Mesenchymal stem cell (in vitro differentiated cells and primary cell): Measurements from ENCODE around the gene RP2.
A peak's percentile ranks its signal among the peaks of the same experiment; 100 is the strongest.

Experiments used
- DNase-seq: peaks from one replicate; pipeline ENCODE4 v3.0.0-alpha.2; 2013
- H2AFZ ChIP-seq: one replicate; pipeline ENCODE4 v1.6.1; 2013; ENCODE audit warnings: low read depth, mild to moderate bottlenecking, control low read depth, inconsistent platforms, low read length, moderate library complexity
- H2AK5ac ChIP-seq: 2 replicates; pipeline ENCODE4 v1.6.1; 2013; ENCODE audit warnings: low read length, moderate library complexity, mild to moderate bottlenecking, inconsistent platforms; ENCODE audit not compliant: severe bottlenecking
- H2BK120ac ChIP-seq: one replicate; pipeline ENCODE4 v1.6.1; 2013; ENCODE audit warnings: low read depth, mild to moderate bottlenecking, inconsistent platforms, low read length, moderate library complexity
- H2BK12ac ChIP-seq, 2 experiments: one replicate each; pipeline ENCODE4 v1.6.1; 2013; ENCODE audit warnings: inconsistent platforms in 2 of 2, low read length in 2 of 2, mild to moderate bottlenecking in 2 of 2, moderate library complexity in 2 of 2, control low read depth in 1 of 2
- H2BK15ac ChIP-seq: one replicate; pipeline ENCODE4 v1.6.1; 2013; ENCODE audit warnings: mild to moderate bottlenecking, low read depth, inconsistent platforms; ENCODE audit not compliant: poor library complexity, severe bottlenecking
- H2BK5ac ChIP-seq: 2 replicates; pipeline ENCODE4 v1.6.1; 2013; ENCODE audit warnings: low read depth, mild to moderate bottlenecking, low read length, control low read depth, inconsistent platforms; ENCODE audit not compliant: poor library complexity, severe bottlenecking
- H3K14ac ChIP-seq, 2 experiments: one replicate each; pipeline ENCODE4 v1.6.1; 2013; ENCODE audit warnings: inconsistent platforms in 2 of 2, low read length in 2 of 2, control low read depth in 1 of 2, mild to moderate bottlenecking in 1 of 2, moderate library complexity in 1 of 2
- H3K18ac ChIP-seq, 2 experiments: one replicate each; pipeline ENCODE4 v1.6.1; 2013; ENCODE audit warnings: inconsistent platforms in 2 of 2, low read length in 2 of 2, control low read depth in 1 of 2, low read depth in 1 of 2, mild to moderate bottlenecking in 1 of 2
- H3K23ac ChIP-seq, 2 experiments: one replicate each; pipeline ENCODE4 v1.6.1; 2013; ENCODE audit warnings: inconsistent platforms in 2 of 2, low read length in 2 of 2, mild to moderate bottlenecking in 2 of 2, moderate library complexity in 2 of 2, control low read depth in 1 of 2
- H3K27ac ChIP-seq: 2 replicates; pipeline ENCODE4 v1.5.1; 2013; ENCODE audit warnings: mild to moderate bottlenecking, moderate library complexity, low read length, control low read depth, inconsistent platforms; ENCODE audit not compliant: poor library complexity, severe bottlenecking
- H3K27me3 ChIP-seq, 2 experiments: 2 replicates each; pipeline versions ENCODE4 v1.6.1 to v1.7.0; 2013; ENCODE audit warnings: low read length in 2 of 2, mild to moderate bottlenecking in 2 of 2, moderate library complexity in 2 of 2, control low read depth in 1 of 2, inconsistent platforms in 1 of 2; ENCODE audit not compliant: control insufficient read depth in 1 of 2, insufficient read depth in 1 of 2
- H3K36me3 ChIP-seq, 2 experiments: 2 replicates each; pipeline versions ENCODE4 v1.6.1 to v1.7.0; 2013; ENCODE audit warnings: low read length in 2 of 2, control low read depth in 1 of 2, inconsistent platforms in 1 of 2, low read depth in 1 of 2, mild to moderate bottlenecking in 1 of 2; ENCODE audit not compliant: insufficient read depth in 2 of 2, control insufficient read depth in 1 of 2
- H3K4ac ChIP-seq, 2 experiments: one replicate each; pipeline ENCODE4 v1.6.1; 2013; ENCODE audit warnings: inconsistent platforms in 2 of 2, low read length in 2 of 2, mild to moderate bottlenecking in 2 of 2, moderate library complexity in 2 of 2, control low read depth in 1 of 2, low read depth in 1 of 2
- H3K4me1 ChIP-seq: 2 replicates; pipeline ENCODE4 v1.6.1; 2013; ENCODE audit warnings: low read depth, low read length, control low read depth; ENCODE audit not compliant: control insufficient read depth, insufficient read depth
- H3K4me2 ChIP-seq: 2 replicates; pipeline ENCODE4 v1.6.1; 2013; ENCODE audit warnings: low read length, mild to moderate bottlenecking, inconsistent platforms; ENCODE audit not compliant: poor library complexity, severe bottlenecking
- H3K4me3 ChIP-seq, 2 experiments: 2 replicates each; pipeline versions ENCODE4 v1.5.1 to v1.7.0; 2013; ENCODE audit warnings: low read length in 2 of 2, mild to moderate bottlenecking in 2 of 2, control low read depth in 1 of 2, low read depth in 1 of 2; ENCODE audit not compliant: insufficient read depth in 1 of 2
- H3K79me1 ChIP-seq: replicated peaks from 2 replicates; pipeline ENCODE4 v1.6.1; 2013; ENCODE audit warnings: mild to moderate bottlenecking, control low read depth, low read length, inconsistent platforms; ENCODE audit not compliant: poor library complexity, severe bottlenecking
- H3K9ac ChIP-seq: 2 replicates; pipeline ENCODE4 v1.7.0; 2013; ENCODE audit warnings: mild to moderate bottlenecking, low read length, moderate library complexity
- H3K9me3 ChIP-seq: 2 replicates; pipeline ENCODE4 v1.7.0; 2013; ENCODE audit warnings: mild to moderate bottlenecking, low read length; ENCODE audit not compliant: control insufficient read depth
- H4K8ac ChIP-seq: one replicate; pipeline ENCODE4 v1.6.1; 2013; ENCODE audit warnings: inconsistent platforms, mild to moderate bottlenecking, low read length, moderate library complexity
- H4K91ac ChIP-seq: one replicate; pipeline ENCODE4 v1.6.1; 2013; ENCODE audit warnings: mild to moderate bottlenecking, low read length, inconsistent platforms
- WGBS: methylation state at CpG from one replicate; pipeline ENCODE4 v1.1.7; 2013; ENCODE audit warnings: mixed read lengths; 5-methylcytosine and 5-hydroxymethylcytosine counted together

RP2 gene

DNA sequence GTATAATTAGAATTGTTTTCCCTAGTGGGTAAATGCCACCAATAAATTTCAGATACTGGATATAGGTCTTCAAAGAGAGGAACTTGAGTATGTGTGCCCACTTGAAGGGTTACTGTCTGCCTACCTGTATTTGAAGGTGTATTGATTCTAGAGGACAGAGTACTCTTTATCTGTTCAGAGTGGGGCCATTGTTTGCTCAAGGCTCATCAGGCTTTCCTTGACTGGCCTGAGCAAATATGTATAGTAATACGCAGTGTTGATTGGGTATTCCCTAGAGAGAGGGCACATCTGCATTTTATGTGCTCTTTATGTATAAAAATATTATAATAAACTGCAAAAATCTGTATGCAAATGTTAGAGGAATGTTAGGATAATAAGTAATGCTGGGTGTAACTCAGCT lies 23.7 kb downstream of the RP2 start:
- Histone ChIP-seq H2BK15ac (no peak overlapping the region), H3K4me3 (no peak overlapping the region), H3K4me2 (no peak overlapping the region), H2BK5ac (no peak overlapping the region), H3K23ac (no peak overlapping the region), H3K4me1 (no peaks in the 10 kb centered on the region), H3K4ac (no peak overlapping the region), H3K36me3 (peaks cover 0 to 21% of the 10 kb centered on the region in 2 experiments), H3K9ac (no peak overlapping the region), H2AFZ (no peak overlapping the region), H4K8ac (no peak overlapping the region), H2AK5ac (no peak overlapping the region), H2BK120ac (no peak overlapping the region), H3K27me3 (no peaks in the 10 kb centered on the region), H3K79me1 (peaks cover 2% of the 10 kb centered on the region), H2BK12ac (no peak overlapping the region), H3K9me3 (no peaks in the 10 kb centered on the region), H3K14ac (no peak overlapping the region), H3K27ac (no peak overlapping the region), H4K91ac (no peak overlapping the region), H3K18ac (no peak overlapping the region)
- WGBS: no CpG with 5 or more reads among the region's 1 CpG
- DNase-seq: no peak

DNA sequence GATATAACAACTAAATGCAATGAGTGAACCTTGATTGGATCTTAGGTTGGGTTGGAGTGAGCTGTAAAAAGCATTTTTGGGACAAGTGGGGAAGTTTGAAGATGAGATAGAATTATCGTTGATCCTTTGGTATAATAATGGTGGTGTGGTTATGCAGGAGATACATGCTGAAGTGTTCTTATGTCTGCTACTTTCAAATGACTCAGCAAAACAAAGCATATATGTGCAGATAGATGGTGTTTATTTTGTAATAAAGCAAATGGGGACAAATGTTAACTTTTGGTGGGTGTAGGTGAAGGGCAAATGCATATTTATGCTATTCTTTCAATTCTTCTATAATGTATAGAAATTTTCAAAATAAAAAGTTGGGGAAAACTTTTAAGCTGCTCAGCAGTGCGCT lies 26.2 kb downstream of the RP2 start:
- WGBS: 94% methylated on average over 2 of the region's 2 CpGs
- no peak overlapping the region for H3K23ac ChIP-seq
- no peak overlapping the region for H3K4me2 ChIP-seq
- H3K4ac ChIP-seq: no peak overlapping the region
- H3K18ac ChIP-seq: no peak overlapping the region
- no peak overlapping the region for H2AFZ ChIP-seq
- H2AK5ac ChIP-seq: no peak overlapping the region
- no peak for DNase-seq
- no peak overlapping the region for H3K14ac ChIP-seq
- no peak overlapping the region for H3K9ac ChIP-seq
- H3K79me1 ChIP-seq: peaks cover 2% of the 10 kb centered on the region
- H3K4me1 ChIP-seq: no peaks in the 10 kb centered on the region
- H2BK12ac ChIP-seq: no peak overlapping the region
- H2BK120ac ChIP-seq: no peak overlapping the region
- H3K27ac ChIP-seq: no peak overlapping the region
- no peak overlapping the region for H4K91ac ChIP-seq
- no peak overlapping the region for H2BK5ac ChIP-seq
- no peaks in the 10 kb centered on the region for H3K9me3 ChIP-seq
- no peak overlapping the region for H4K8ac ChIP-seq
- no peak overlapping the region for H3K4me3 ChIP-seq
- peaks cover 0 to 27% of the 10 kb centered on the region in 2 experiments for H3K36me3 ChIP-seq
- H3K27me3 ChIP-seq: no peaks in the 10 kb centered on the region
- H2BK15ac ChIP-seq: no peak overlapping the region

DNA sequence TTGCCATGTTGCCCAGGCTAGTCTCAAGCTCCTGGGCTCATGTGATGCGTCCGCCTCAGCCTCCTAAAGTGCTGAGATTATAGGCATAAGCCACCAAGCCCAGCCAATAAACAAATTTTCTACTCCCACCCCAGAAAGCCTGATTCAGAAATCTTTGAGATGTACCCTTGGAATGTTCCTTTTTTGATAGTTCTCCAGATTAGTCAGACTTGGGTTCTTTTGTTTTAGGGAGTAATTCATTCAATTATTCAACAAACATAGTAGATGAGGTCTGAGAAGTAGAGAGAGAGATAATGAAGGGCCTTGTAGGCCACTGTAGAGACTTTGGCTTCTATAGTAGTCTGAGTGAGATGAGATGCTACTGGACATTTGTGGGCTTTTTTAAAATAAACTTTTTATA lies 27.8 kb downstream of the RP2 start:
- no peak overlapping the region for H2BK15ac ChIP-seq
- no peak overlapping the region for H2BK120ac ChIP-seq
- H3K18ac ChIP-seq: no peak overlapping the region
- no peak overlapping the region for H2AK5ac ChIP-seq
- H4K8ac ChIP-seq: no peak overlapping the region
- no peak overlapping the region for H3K4me3 ChIP-seq
- no peaks in the 10 kb centered on the region for H3K4me1 ChIP-seq
- H3K36me3 ChIP-seq: peaks cover 0 to 27% of the 10 kb centered on the region in 2 experiments
- H2BK12ac ChIP-seq: no peak overlapping the region
- peak overlapping the region; percentile 15 for H3K9ac ChIP-seq
- H3K14ac ChIP-seq: no peak overlapping the region
- no peak overlapping the region for H3K4me2 ChIP-seq
- no peaks in the 10 kb centered on the region for H3K9me3 ChIP-seq
- H2BK5ac ChIP-seq: no peak overlapping the region
- H2AFZ ChIP-seq: no peak overlapping the region
- WGBS: no CpG with 5 or more reads among the region's 2 CpGs
- H3K23ac ChIP-seq: no peak overlapping the region
- no peak overlapping the region for H3K4ac ChIP-seq
- no peak overlapping the region for H3K27ac ChIP-seq
- no peak for DNase-seq
- no peaks in the 10 kb centered on the region for H3K27me3 ChIP-seq
- no peak overlapping the region for H4K91ac ChIP-seq
- H3K79me1 ChIP-seq: peaks cover 3% of the 10 kb centered on the region

DNA sequence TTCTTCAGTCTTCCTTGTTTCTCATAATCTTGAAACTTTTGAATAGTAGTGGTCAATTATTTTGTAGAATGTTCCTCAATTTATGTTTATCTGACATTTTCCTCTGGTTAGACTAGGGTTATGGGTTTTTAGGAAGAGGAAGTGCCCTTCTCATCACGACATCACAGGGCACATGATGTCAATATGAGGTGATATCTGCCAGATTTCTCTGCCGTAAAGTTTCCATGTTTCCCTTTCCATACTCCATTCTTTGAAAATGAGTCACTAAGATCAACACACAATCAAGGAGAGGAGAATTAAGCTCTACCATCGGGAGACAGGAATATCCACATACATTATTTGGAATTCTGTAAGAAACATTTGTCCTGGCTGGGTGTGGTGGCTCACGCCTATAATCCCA lies 28.4 kb downstream of the RP2 start:
- Histone ChIP-seq H2BK12ac (no peak overlapping the region), H3K9ac (peak overlapping the region; percentile 15), H3K14ac (no peak overlapping the region), H2AFZ (no peak overlapping the region), H3K18ac (no peak overlapping the region), H3K4me3 (no peak overlapping the region), H3K27me3 (no peaks in the 10 kb centered on the region), H2BK120ac (no peak overlapping the region), H3K4me2 (no peak overlapping the region), H3K79me1 (peaks cover 3% of the 10 kb centered on the region), H3K36me3 (peaks cover 0 to 26% of the 10 kb centered on the region in 2 experiments), H4K91ac (no peak overlapping the region), H2BK5ac (no peak overlapping the region), H3K23ac (no peak overlapping the region), H2BK15ac (no peak overlapping the region), H3K4me1 (no peaks in the 10 kb centered on the region), H3K27ac (peak overlapping the region; percentile 23), H2AK5ac (no peak overlapping the region), H3K9me3 (no peaks in the 10 kb centered on the region), H3K4ac (no peak overlapping the region), H4K8ac (no peak overlapping the region)
- DNase-seq: peak; percentile 65
- 80% methylated on average over 1 of the region's 4 CpGs for WGBS
